ENCODE measurements around the gene AP1S3.
"Not testable (repeated sequence)": the region's sequence is repeated elsewhere in the genome, so short reads cannot be mapped to it uniquely, and the experiment has no call there.

AP1S3 gene

GRCh38 chr2:223852281-223852795 lies 15.0 kb upstream of the AP1S3 start:
- no peak for DNase-seq

- no peak for DNase-seq
Observed at GRCh38 chr2:223847410-223847809, 10.0 kb upstream of the AP1S3 start.

- DNase-seq = no peak
Observed at GRCh38 chr2:223846515-223846914, 9.1 kb upstream of the AP1S3 start.

GRCh38 chr2:223841436-223842190 lies 4.2 kb upstream of the AP1S3 start:
- no peak for DNase-seq

- DNase-seq = no peak
Observed at GRCh38 chr2:223835701-223836532, 1.5 kb downstream of the AP1S3 start.

GRCh38 chr2:223834431-223834830 lies 3.0 kb downstream of the AP1S3 start:
- DNase-seq = no peak

GRCh38 chr2:223832241-223832903 lies 5.0 kb downstream of the AP1S3 start:
- DNase-seq = no peak

- DNase-seq = no peak
Observed at GRCh38 chr2:223829128-223829527, 8.3 kb downstream of the AP1S3 start.

GRCh38 chr2:223828314-223828713 lies 9.1 kb downstream of the AP1S3 start:
- DNase-seq = no peak

- no peak for DNase-seq
Observed at GRCh38 chr2:223826995-223827394, 10.4 kb downstream of the AP1S3 start.

GRCh38 chr2:223824301-223824700 lies 13.1 kb downstream of the AP1S3 start:
- DNase-seq = no peak

GRCh38 chr2:223822818-223823217 lies 14.6 kb downstream of the AP1S3 start:
- no peak for DNase-seq

GRCh38 chr2:223820549-223820948 lies 16.8 kb downstream of the AP1S3 start:
- DNase-seq = no peak

- DNase-seq = no peak
Observed at GRCh38 chr2:223819891-223820290, 17.5 kb downstream of the AP1S3 start.

GRCh38 chr2:223815884-223816570 lies 21.4 kb downstream of the AP1S3 start:
- no peak for DNase-seq

GRCh38 chr2:223815186-223815883 lies 22.0 kb downstream of the AP1S3 start:
- DNase-seq = no peak

GRCh38 chr2:223814764-223815163 lies 22.6 kb downstream of the AP1S3 start:
- not testable (repeated sequence) for DNase-seq

- DNase-seq = no peak
Observed at GRCh38 chr2:223813329-223813728, 24.1 kb downstream of the AP1S3 start.

GRCh38 chr2:223811757-223812156 lies 25.6 kb downstream of the AP1S3 start:
- no peak for DNase-seq

GRCh38 chr2:223805008-223805407 lies 32.4 kb downstream of the AP1S3 start:
- no peak for DNase-seq

GRCh38 chr2:223801736-223802135 lies 35.6 kb downstream of the AP1S3 start:
- no peak for DNase-seq

- DNase-seq = no peak
Observed at GRCh38 chr2:223800908-223801307, 36.5 kb downstream of the AP1S3 start.
